NCI-H1930 (cell line): ENCODE data around the gene DHX15.

Source experiments
- DNase-seq, 2 experiments: peaks; one replicate each; lab custom pipeline; 2025; lab: John Stamatoyannopoulos, UW

The DHX15 gene

GRCh38 chr4:24482871-24483270 is 101.5 kb downstream of the DHX15 start:
- DNase-seq, result no peak

- DNase-seq, result no peak
Observed at GRCh38 chr4:24477919-24478318, 106.4 kb downstream of the DHX15 start.
